IPS-20b (cell line): ENCODE measurements around the gene RNF168.
"Not testable (repeated sequence)": the region's sequence is repeated elsewhere in the genome, so short reads cannot be mapped to it uniquely, and the experiment has no call there.

Source experiments
- H3K27ac ChIP-seq: one replicate; pipeline ENCODE4 v1.5.1; 2013; ENCODE audit warnings: low read length
- H3K27me3 ChIP-seq: 2 replicates; pipeline ENCODE4 v1.6.1; 2013; ENCODE audit warnings: mild to moderate bottlenecking, low read length, inconsistent platforms; ENCODE audit not compliant: insufficient read depth
- H3K36me3 ChIP-seq: 2 replicates; pipeline ENCODE4 v1.6.1; 2013; ENCODE audit warnings: low read depth, mild to moderate bottlenecking, inconsistent platforms, low read length, moderate library complexity; ENCODE audit not compliant: insufficient read depth
- H3K4me1 ChIP-seq: 2 replicates; pipeline ENCODE4 v1.6.1; 2013; ENCODE audit warnings: mild to moderate bottlenecking, control low read depth, inconsistent platforms, low read length, moderate library complexity; ENCODE audit not compliant: insufficient read depth
- H3K4me3 ChIP-seq: 2 replicates; pipeline ENCODE4 v1.5.1; 2013; ENCODE audit warnings: mild to moderate bottlenecking, low read length, inconsistent platforms
- H3K9ac ChIP-seq: 2 replicates; pipeline ENCODE4 v1.6.1; 2013; ENCODE audit warnings: low read depth, mild to moderate bottlenecking, inconsistent platforms, low read length, moderate library complexity
- H3K9me3 ChIP-seq: 2 replicates; pipeline ENCODE4 v1.6.1; 2013; ENCODE audit warnings: mild to moderate bottlenecking, low read depth, low read length, inconsistent platforms; ENCODE audit not compliant: insufficient read depth

RNF168 gene

GRCh38 chr3:196458063-196458462, 45.5 kb downstream of the RNF168 start:
- no peaks in the 10 kb centered on the region for H3K9me3 ChIP-seq

GRCh38 chr3:196457470-196457869, 46.1 kb downstream of the RNF168 start:
- H3K4me3 ChIP-seq, H3K9me3 ChIP-seq, H3K27ac ChIP-seq, H3K9ac ChIP-seq, H3K27me3 ChIP-seq, H3K4me1 ChIP-seq, H3K36me3 ChIP-seq: not testable (repeated sequence)

More at GRCh38 chr3:196458063-196458462, 45.5 kb downstream of the RNF168 start:
- H3K27ac ChIP-seq, result no peak overlapping the region
- no peaks in the 10 kb centered on the region for H3K4me1 ChIP-seq
- no peaks in the 10 kb centered on the region for H3K36me3 ChIP-seq
- H3K4me3 ChIP-seq, result no peak overlapping the region
- H3K9ac ChIP-seq, result no peak overlapping the region
- no peaks in the 10 kb centered on the region for H3K27me3 ChIP-seq

DNA sequence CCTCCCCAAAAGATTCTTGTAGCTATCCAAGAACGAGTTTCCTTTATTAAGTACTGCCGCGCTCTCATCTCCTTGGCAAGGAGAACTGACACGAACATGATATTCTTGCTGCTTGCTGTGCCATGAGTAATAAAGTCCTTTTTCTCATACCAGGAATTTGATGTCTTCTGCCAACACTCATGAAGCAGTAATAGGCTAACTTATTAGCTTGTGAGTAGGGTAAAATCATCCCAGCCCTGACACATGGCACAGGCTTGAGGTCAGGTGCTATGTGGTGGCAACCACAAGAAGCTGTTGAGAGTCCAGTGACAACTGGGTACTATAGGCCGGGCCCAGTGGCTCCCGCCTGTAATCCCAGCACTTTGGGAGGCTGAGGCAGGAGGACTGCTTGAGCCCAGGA, 48.6 kb downstream of the RNF168 start:
- Histone ChIP-seq H3K36me3 (no peaks in the 10 kb centered on the region), H3K27ac (no peak overlapping the region), H3K27me3 (no peaks in the 10 kb centered on the region), H3K9ac (no peak overlapping the region), H3K4me1 (no peaks in the 10 kb centered on the region), H3K9me3 (no peaks in the 10 kb centered on the region), H3K4me3 (no peak overlapping the region)

GRCh38 chr3:196445391-196445790, 58.2 kb downstream of the RNF168 start:
- H3K36me3 ChIP-seq, H3K9ac ChIP-seq, H3K27me3 ChIP-seq: not testable (repeated sequence)

GRCh38 chr3:196444500-196444894, 59.1 kb downstream of the RNF168 start:
- Histone ChIP-seq H3K9me3 (no peaks in the 10 kb centered on the region), H3K27ac (no peak overlapping the region), H3K36me3 (no peaks in the 10 kb centered on the region), H3K27me3 (no peaks in the 10 kb centered on the region), H3K4me1 (no peaks in the 10 kb centered on the region; the same call in 1 of the 2 replicates), H3K4me3 (no peak overlapping the region), H3K9ac (no peak overlapping the region)

More at GRCh38 chr3:196445391-196445790, 58.2 kb downstream of the RNF168 start:
- H3K27ac ChIP-seq, H3K4me1 ChIP-seq, H3K4me3 ChIP-seq, H3K9me3 ChIP-seq: not testable (repeated sequence)

- Histone ChIP-seq H3K4me1 (no peaks in the 10 kb centered on the region; the same call in 1 of the 2 replicates), H3K27ac (no peak overlapping the region), H3K9me3 (no peaks in the 10 kb centered on the region), H3K27me3 (no peaks in the 10 kb centered on the region), H3K36me3 (no peaks in the 10 kb centered on the region), H3K4me3 (no peak overlapping the region), H3K9ac (no peak overlapping the region)
Observed at GRCh38 chr3:196440696-196441095, 62.9 kb downstream of the RNF168 start.

DNA sequence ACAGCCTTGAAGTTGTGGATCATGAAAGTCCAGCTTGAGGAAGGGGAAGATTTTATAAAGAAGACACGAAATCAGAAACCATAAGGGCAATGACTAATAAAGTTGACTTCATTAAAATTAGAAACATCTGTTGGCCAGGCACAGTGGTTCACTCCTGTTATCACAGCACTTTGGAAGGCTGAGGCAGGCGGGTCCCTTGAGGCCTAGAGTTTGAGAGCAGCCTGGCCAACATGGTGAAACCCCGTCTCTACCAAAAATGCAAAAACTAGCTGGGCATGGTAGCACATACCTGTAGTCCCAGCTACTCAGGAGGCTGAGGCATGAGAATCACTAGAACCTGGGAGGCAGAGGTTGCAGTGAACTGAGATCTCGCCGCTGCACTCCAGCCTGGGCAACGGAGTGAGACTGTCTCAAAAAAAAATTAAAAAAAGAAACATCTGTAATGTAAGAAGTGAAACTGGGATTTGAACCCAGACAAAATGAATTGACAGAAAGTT, 63.5 kb downstream of the RNF168 start:
- Histone ChIP-seq H3K27me3 (no peaks in the 10 kb centered on the region), H3K36me3 (no peaks in the 10 kb centered on the region), H3K4me1 (no peaks in the 10 kb centered on the region; the same call in 1 of the 2 replicates), H3K9me3 (no peaks in the 10 kb centered on the region), H3K27ac (no peak overlapping the region), H3K9ac (no peak overlapping the region), H3K4me3 (no peak overlapping the region)

GRCh38 chr3:196432137-196432879, 71.3 kb downstream of the RNF168 start, which contains the start of gene UBXN7:
Gene UBXN7 (minus strand): TSS chr3:196432427. CDS start chr3:196432399, 28 bp downstream.
- Histone ChIP-seq H3K36me3 (peaks cover 9% of the 10 kb centered on the region), H3K27me3 (no peaks in the 10 kb centered on the region), H3K9me3 (no peaks in the 10 kb centered on the region), H3K9ac (peak within 1 kb of the TSS; percentile 92), H3K27ac (peak within 1 kb of the TSS; percentile 53), H3K4me1 (peaks cover 3% of the 10 kb centered on the region; the same call in 1 of the 2 replicates), H3K4me3 (peak within 1 kb of the TSS; percentile 97)

DNA sequence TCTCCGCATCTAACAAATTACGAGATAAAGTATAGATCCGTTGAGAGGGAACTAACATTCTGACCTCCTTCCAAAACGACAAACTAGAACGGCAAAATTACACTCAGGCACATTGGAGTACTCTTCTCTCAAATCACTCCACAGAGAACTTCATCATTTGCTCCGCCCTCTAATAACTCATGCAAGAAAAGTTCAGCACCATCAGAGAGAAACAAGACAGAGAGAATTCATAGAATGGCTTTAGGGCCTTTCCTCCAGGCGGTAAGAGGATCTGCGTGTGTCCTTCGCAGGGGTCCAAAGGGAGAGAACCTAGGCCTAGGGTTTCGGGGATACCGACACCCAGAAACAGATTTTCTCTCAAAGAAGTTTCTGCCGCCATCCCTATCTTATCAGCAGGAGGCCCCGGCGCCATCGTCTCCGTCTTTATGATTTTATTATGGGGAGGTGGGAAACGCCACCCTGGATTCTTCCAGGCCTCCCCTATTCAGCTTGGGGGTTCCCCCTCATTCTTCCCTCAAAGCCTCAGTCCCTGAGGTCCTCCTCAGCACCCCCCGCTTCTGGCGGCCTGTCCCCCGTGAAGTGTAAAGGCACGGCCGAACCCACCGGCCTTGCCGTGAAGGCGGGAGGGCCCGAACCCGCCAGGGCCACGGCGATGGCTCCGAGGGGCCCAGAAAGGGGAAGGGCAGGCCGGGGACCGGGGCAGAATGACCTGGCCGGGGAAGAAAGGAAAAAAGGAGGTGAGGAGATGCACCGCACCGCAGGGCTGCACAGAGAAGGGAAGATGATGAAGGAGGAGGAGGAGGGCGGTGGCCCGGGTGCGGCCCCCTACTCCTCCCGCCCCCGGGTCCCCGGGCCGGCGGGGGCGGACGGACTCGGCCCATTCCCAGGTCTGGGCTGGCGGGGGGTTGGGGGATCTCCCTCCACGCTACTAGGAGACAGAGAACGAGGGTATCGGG, 72.1 kb downstream of the RNF168 start:
- H3K36me3 ChIP-seq, result peaks cover 14% of the 10 kb centered on the region
- H3K4me1 ChIP-seq, result peaks cover 3% of the 10 kb centered on the region; the same call in 1 of the 2 replicates
- peak overlapping the region; percentile 53 for H3K27ac ChIP-seq
- H3K4me3 ChIP-seq, result peak overlapping the region; percentile 97
- H3K9me3 ChIP-seq, result no peaks in the 10 kb centered on the region
- peak overlapping the region; percentile 92 for H3K9ac ChIP-seq
- no peaks in the 10 kb centered on the region for H3K27me3 ChIP-seq

DNA sequence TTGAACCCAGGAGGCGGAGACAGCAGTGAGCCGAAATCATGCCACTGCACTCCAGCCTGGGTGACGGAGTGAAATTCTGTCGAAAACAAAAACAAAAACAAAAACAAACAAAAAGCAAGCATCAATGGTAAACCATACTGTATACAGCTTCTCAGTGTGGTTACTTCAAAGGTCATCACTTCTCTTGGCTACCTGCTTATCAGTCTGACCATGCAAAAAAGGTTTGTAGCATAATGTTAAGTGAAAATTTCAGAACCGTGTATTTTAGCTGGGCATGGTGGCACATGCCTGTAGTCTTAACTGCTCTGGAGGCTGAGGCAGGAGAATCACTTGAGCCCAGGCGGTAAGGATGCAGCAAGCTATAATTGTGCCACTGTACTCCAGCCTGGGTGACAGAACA, 75.5 kb downstream of the RNF168 start:
- Histone ChIP-seq H3K4me3 (no peak overlapping the region), H3K9me3 (no peaks in the 10 kb centered on the region), H3K9ac (no peak overlapping the region), H3K27me3 (no peaks in the 10 kb centered on the region), H3K36me3 (peaks cover 14% of the 10 kb centered on the region), H3K27ac (no peak overlapping the region), H3K4me1 (no peaks in the 10 kb centered on the region; the same call in 1 of the 2 replicates)

DNA sequence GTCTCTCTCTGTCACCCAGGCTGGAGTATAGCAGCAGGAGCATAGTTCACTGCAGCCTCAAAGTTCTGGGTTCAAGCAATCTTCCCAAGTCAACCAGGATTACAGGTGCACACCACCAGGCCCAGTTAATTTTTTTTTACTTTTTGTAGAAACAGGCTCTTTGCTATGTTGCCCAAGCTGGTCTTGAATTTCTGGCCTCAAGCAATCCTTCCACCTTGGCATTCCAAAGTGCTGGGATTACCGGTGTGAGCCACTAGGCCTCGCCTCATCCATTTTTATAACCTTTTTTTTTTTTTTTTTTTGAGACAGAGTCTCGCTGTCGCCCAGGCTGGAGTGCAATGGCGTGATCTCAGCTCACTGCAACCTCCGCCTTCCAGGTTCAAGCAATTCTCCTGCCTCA, 79.1 kb downstream of the RNF168 start:
- not testable (repeated sequence) for H3K27ac ChIP-seq, H3K9me3 ChIP-seq, H3K9ac ChIP-seq, H3K4me3 ChIP-seq, H3K27me3 ChIP-seq, H3K4me1 ChIP-seq
- peaks cover 14% of the 10 kb centered on the region for H3K36me3 ChIP-seq
